Measurements from ENCODE around the gene NECAB2.

The NECAB2 gene

DNA sequence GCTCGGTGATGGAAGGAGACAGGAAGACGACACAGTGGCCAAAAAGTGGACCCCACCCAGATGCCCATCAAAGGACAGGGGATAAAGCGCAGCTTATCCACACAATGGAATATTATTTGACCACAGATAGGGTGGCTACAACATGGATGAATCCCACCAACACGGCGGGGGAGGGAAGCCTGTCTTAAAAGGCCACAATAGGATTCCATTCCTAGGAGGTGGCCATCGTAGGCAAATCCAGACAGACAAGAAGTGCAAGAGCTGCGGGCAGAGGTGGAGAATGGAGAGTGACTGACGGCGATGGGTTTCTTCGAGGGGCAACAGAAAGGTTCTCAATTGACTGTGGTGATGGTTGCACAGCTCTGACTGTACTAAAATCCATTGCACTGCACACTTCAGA lies 58.6 kb downstream of the NECAB2 start:
- DNase-seq (ENCODE audit: low read depth), result no peak

DNA sequence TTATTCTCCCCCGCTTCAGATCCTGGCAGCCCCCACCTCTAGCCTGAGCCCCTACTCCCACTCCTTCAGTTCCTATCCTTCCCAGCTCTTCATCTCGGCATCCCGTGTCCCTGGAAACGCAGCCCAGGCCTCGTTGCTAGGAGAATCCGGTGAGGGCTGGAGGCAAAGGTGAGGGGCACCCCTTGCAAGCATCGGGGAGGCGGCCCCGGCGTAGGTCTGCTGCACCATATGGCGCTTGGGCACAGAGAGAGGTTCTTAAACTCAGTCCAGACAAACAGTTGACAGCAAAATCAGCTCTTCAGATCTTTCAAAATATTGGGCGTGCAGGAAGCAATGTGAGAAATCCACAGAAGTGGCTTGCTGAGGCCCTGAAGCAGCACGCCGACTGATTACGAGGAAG lies 59.6 kb downstream of the NECAB2 start:
- no peak for DNase-seq (ENCODE audit: low read depth)

DNA sequence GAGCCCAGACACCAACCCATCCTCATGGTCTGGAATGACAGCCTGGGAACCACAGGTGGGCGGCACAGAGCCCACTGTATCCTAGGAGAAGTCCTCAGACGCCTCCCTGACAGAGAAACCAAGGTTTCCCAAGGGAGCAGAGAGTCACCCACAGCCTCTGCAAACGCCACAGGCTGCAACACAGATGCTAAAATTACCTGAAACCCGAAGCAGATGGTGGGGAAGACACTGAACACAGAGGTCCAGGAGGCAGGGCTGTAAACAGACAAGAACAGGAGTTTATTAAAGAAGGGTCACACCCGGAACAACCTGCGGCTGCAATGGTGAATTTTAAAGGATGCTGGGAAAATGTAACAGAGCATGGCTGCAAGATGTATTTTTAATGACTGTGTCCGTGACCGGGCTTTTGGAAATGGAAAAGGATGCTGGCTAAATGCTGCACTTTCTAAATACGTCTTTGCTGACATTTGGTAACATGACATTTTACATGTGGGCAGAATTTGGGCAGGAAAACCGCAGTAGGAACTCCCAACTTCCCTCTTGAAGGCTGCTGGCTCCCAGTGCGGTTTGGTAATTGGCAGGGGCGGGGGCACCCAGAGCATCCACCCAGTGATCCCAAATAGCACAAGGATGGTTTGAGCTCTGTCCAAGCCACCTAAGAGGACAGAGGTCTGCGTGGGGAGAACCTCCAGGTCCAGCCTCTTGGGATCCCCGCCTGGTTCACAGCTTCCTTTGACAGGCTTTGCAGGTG lies 61.4 kb downstream of the NECAB2 start:
- no peak for DNase-seq (ENCODE audit: low read depth)

DNA sequence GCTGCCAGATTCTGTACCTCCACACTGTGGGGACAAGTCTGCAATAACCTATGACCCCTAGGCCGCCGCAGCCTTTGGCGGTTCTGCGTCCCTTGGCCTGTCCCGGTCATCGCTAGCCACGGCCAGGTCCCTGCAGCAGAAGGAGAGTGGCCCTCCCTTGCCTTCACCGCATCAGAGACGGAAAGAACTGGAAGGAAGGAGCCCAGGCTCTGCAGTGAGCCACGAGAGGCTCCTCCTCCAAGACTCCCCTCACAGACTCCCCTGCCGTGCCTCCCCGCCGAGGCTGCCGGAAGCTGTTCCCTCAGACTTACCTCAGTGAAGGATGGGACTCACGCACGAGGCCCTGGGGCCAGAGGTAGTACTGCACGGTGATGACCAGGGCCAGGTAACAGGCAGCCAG lies 63.5 kb downstream of the NECAB2 start:
- DNase-seq (ENCODE audit: low read depth), result no peak

DNA sequence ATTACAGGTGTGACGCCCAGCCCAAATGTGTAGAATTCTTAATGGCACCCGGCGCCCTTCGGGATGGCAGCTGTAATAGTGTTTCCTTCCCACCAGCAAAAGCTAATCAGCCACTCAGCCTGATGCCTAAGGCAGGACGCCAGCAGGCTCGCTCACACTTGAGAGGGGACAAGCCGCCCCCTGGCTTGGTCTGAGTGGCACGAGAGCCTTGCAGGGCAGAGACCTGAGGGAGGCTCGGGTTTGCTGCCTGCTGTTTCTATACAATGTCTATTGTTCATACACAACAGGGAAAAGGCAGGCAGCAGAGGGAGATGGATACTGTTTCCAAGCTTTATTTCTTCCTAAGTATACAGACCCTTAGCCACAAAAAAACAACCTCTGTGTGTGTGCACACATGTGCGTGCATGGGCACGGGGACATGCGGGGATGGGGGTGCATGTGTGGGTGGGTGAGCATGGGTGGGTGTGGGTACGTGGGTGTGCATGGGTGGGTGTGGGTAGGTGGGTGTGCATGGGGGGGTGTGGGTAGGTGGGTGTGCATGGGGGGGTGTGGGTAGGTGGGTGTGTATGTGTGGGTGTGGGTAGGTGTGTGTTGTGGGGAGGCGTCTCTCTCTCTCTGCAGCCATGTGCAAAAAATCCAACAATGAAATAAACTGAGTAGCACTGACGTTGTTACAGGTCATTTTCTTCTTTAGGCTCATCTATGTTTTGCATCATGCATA lies 64.6 kb downstream of the NECAB2 start:
- no peak for DNase-seq (ENCODE audit: low read depth)

DNA sequence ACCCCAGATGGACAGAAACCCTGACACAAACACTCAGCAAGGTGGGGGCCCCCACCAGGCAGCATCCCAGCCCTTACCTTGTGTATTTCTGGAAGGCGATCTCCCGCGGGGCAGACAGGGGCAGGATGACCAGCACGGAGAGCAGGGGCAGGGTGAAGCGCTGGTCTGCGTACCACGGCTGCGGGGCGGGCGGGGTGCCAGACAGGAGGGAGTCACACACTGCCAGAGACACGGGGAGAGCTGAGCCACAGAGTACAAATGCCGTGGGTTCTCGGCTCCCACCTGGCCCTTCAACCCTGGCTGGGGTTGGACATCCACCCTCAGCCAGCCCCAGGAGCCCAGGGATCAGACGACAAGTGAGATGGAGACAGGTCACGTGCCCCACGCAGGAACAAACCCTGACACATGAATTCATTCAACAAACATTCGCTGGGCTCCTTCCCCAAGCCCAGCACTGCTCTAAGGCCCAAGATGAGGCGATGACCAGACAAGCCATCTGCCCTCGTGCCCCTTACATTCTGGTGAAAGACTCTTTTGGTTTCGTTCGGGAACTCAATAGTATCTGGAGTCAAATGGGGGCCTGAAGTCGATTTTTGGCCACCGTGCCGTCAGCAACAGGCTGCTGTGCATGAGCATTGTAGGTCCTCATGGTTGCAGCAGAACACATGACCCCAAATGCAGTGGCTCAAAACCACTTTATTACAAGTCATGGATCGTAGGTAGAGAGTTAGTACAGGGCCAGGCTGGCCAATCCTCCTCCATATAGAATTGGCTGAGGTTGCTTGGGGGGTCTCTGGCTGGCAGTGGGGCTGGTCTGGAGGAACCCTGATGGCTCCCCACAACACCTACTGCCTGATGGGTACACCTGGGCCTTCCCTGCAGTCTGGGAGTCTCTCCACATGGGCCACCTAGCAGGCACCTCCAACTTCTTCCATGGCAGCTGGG lies 65.5 kb downstream of the NECAB2 start:
- no peak for DNase-seq (ENCODE audit: low read depth)

DNA sequence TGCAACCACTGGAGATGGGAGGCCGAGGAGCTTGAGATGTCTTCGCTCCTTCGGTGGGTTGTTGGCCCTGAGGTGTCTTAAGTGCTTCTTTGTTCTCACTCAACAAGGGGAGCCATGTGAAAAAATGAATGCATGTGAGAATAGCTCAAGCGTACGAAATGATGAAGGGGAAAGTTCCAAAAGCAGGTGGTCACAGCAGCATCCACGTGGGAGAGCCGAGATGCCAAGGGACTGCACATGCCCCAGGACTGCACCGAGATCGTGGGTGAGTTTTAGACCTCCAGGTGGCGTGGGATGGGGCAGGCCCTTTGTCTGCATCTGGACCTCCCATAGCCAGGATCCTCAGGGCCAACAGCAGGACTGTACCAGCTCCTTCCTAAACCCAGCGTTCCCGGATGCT lies 66.5 kb downstream of the NECAB2 start:
- DNase-seq (ENCODE audit: low read depth), result no peak

DNA sequence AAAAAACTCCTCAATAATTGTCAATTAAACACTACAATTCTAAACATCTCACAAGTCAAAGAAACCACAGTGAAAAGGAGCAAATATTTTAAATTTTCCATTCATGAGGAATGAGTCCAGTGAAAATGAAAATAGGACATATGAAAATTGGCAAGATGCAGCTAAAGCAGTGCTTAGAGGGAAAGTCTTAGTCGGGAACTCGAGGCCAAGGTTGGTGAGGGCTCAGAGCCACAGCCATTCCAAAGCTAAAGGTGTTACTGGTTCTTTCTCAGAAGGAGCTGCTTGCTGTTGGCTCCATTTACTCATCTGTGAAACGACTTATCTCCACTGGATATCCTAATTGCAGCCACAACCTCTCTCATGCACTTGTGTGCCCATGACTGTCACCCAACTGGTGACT lies 68.1 kb downstream of the NECAB2 start:
- DNase-seq (ENCODE audit: low read depth), result no peak

DNA sequence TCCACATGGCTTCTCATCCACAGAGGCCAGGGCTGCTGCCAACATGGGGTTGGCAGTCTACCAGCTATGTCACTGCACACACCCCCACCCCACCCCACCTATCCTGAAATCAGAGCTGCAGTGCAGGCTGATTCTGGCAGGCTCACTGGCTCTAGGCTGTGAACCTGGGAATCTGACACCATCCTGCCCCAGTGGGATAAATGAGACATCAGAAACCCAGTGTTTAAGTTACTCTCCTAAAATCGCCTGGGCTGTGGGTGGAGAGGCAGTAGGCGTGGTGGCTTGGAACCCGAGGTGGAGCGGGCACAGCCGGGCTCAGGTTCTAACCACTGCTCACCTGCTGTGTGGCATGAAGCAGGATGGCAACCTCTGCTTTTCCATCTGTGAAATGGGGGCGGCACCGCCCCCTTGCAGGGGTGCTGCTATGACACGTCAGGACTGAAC lies 69.0 kb downstream of the NECAB2 start:
- no peak for DNase-seq (ENCODE audit: low read depth)

DNA sequence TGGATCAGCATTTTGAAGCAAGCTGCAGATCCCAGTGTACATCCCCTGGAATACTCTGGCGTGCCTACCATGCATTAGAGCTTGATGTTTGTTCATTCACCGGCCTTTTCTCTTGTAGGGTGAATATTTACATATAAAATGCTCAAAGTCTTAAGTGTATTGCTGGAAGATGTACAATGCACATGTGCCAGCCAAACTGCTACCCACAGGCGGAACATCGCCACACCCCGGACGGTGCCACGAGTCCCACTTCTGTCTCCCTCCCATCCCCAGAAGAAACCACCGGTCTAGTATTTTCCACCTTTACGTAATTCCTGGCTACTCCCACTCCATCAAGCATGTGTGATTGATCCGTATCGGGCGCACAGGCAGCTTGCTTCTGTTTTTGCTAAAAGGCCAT lies 70.4 kb downstream of the NECAB2 start:
- no peak for DNase-seq (ENCODE audit: low read depth)

DNA sequence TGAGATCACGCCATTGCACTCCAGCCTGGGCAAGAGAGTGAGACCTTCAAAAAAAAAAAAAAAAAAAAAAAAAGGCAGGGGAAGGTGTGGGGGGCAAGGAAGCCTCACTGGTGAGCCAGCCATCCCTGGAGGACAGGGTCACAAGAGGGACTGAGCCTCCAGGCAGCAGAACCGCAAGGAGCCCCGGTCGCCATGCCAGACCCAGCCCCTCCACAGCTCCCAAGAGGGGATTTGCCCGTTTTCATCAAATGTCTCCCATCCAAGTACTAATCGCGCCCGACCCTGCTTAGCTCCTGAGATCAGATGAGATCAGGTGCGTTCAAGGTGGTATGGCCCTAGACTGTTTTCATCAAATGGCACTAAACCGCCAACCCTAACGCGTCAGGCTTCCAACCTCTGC lies 71.7 kb downstream of the NECAB2 start:
- no peak for DNase-seq (ENCODE audit: low read depth)

DNA sequence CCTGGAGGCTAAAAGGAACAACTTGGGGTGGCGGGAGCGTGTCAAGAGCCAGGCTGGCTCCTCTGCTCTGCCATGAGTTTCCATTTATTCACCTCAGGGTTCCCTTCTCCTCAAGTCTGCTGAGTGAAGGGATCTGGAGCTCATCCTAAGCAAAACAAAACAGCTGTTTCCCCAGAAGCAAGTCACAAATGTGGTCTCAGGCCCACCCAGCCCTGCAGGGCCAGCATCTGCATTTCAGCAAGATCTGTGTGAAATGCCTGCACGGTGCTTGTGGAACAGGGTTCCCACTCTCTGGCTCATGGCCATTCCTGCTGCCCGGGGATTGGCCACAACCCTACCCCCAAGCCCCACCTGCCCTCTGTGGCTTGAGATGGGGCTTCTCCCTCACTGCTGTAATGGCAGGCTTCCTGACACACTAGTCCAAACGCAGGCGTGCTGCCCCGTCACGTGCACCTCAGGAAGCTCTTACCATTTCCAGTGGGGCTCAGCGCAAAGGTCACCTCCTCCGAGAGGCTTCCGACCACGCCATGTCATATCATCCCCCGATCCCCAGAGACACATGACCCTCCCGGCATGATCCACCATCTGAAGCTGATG lies 72.3 kb downstream of the NECAB2 start:
- DNase-seq (ENCODE audit: low read depth), result no peak

DNA sequence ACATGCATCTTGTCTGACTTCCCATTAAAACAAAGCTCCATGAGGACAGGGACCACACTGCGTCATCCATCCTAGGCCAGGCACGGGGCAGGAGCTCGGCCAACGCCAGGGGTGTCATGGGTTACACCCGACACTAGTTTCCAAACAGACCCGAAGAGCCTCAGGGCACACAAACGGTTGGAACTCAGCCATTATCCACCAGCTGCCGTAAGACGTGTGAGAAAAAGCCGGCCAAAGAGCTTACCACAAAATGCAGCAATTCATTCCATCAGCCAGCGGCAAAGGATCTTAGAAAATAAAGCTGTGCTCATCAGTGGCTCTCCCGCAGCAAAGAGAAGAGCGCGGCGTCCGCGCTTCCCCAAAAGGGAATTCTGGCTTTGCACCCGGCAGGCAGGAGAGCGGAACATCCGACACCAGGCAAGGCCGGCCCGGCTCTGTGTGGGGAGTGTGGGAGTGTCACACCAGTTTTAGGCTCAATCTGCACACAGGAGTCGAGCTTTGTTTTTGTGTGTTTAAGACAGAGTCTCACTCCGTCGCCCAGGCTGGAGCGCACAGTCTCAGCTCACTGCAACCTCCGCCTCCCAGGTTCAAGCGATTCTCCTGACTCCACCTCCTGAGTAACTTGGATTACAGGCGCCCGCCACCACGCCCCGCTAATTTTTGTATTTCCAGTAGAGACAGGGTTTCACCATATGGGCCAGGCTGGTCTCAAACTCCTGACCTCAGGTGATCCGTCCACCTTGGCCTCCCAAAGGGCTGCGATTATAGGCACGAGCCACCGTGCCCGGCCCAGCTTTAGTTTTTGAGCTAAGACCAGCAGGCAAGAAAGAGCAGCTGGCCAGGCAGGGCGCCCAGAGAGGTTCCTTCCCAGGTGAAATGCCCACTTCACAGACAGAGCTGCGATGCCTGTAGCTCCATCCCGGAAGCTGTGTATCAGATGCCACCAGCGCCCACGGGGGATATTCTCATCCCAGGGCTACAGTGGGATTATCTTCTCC lies 73.1 kb downstream of the NECAB2 start:
- no peak for DNase-seq (ENCODE audit: low read depth)

DNA sequence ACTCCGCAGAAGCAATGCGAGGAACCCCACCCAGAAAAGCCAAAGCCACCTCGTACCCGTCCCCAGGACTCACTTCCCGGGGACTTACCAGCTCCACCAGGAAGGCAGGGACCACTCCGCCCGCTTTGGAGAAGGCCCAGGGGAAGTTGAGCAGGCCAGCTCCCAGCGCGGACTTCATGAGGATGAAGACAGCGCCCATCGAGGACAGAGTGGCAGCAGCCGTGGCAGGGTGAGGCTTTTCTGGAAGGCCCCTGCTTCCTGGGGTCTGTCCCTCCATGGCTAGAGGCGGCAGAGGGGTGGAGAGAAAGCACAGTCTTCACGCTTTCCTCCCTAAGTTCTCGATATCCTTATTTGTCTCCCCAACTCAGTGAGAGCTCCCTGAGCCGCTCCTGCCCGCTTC lies 73.8 kb downstream of the NECAB2 start:
- no peak for DNase-seq (ENCODE audit: low read depth)

DNA sequence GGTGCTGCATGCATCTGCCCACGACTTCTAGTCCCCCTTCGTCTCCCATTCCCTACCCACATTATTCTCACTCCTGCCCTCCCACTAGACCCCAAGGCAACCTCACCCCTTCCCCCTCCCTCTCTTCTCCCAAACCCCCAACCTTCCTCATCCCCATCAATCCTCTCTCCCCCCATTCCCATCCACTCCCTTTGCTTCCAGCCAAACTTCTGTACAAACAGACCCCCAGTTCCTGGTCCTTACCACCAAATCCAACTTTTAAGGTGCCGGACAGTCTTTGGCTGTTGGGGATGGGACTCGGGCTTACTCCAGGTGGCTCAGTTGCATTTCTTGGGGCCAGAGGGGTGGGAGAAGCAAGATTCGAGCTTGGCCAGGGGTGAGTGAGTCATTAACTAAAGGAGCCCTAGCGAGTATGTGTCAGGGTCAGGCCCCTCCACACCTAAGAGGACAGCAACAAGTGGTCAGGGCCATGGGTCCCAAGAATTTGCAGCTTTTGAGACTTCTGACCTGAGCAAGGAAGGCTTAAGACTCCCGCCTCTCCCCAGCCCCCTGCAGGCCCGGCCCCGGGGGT lies 74.3 kb downstream of the NECAB2 start, which contains the start of gene SLC38A8:
Gene SLC38A8 (minus strand): TSS at position 488 of the 571 bp plus-strand sequence. CDS start 638 bp downstream, outside the sequence.
- DNase-seq (ENCODE audit: low read depth), result no peak

DNA sequence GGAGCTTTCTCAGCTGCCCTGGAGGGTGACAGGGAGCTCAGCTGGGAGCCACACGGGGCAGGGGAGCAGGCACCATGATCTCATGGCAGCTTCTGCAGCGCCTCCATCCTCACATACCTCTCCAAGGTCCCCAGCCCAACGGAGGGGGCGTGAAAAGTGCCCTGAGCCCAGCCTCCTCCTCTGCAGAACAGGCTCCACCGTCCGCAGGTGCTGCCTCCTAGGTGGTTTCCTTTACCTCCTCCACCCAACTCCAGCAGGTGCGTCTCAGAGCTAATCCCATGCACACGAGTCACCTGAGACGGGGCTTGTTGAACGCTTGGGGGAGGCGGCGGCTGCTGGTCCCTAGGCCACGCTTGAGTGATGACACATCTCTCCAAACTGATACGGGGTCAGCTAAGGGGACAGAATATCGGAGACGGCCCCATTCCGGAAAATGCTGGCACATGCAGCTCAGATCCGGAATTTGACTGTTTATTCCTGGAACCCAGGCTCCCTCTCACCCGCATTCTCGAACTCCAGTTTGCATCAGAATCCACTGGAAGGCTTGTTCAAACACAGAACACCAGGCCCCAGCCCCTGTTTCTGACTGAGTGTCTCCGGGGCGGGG lies 74.9 kb downstream of the NECAB2 start:
- no peak for DNase-seq (ENCODE audit: low read depth)

DNA sequence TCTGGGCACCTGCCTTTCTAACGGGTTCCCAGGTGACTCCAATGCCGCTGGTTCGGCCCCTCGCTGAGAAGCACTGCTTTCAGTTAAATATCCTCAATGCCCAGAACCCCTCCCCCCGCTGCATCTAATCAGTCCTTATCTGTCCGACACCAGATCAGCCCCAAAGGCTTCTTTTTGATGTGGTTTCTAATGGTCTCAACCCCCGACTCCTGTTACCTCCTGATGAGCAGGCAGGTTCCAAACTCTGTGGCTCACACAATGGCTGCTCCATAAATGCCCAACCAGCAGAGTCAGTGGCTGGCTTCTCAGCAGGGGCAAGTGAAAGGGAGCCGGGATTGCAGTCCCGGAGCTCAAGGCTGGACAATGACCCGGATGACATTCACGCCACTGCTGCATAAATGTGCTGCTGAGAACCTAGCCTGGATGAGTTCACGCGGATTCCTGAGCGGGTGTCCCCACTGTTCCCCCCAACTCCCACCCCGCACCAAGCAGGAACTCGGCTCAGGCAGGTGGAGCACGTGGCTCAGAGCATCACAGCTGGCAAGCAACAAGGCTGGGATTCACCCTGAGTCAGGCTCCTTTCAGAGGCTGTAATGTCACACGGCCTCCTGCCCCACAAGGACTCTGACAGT lies 75.6 kb downstream of the NECAB2 start:
- no peak for DNase-seq (ENCODE audit: low read depth)

DNA sequence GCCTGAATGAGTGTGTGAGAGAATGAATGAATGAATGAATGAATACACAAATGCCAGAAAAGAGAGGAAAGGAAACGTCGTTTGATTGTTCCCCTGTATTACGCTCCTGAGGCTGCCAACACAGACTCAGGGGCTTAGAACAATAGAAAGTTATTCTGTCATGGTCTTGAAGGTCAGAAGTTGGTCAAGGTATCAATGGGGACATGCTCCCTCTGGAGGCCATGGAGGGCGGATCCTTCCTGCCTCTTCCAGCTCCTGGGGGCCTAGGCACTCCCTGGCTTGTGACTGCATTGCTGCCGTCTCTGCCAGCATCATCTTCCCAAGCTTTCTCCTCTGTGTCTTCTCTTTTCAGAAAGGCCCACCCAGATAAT lies 76.1 kb downstream of the NECAB2 start:
- no peak for DNase-seq (ENCODE audit: low read depth)

DNA sequence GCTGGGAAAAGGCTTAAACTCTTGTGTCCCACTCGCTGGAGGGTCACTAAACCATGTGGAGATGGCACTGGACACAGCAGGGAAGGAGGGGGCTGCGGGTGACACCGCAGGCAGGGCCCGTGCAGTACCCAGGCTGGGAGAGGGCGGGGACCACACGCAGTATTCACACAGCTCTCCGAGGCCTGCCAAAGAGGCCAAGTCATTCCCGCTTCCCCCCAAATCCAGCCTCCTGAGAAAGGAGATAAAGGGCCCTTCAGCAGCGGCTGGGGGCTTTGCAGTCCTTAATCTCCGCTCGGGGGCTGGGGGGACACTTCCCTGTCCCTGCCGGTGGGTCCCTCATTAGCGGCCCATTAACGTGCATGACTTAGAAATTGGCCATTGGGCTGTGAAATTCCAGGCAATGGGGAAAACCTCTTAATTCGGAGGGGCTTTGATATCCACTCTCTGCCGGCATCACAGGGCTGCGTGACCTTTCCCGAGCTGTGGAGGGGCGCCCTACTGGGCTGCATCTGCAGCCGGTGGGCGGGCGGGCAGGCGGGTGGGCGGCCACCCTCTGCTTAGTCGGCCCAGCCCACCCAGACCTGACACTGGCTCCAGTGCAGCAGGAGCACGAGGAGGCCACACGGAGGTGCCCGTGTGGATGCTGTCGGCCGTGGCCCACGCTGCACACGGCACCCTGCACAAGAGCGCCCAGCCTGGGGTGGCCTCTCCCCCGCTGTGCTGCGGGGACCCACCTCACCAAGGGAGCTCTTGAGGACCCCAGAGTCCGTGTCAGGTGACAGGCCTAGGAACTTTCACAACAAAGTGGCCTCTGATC lies 77.2 kb downstream of the NECAB2 start:
- DNase-seq (ENCODE audit: low read depth), result no peak

Data from stimulated activated CD8-positive, alpha-beta memory T cell treated with anti-CD3 and anti-CD28 coated beads, Interleukin-15, amount 100 ng/mL, for 24 hours (primary cell).